ENCODE measurements around the gene CAMK2A.

DNA sequence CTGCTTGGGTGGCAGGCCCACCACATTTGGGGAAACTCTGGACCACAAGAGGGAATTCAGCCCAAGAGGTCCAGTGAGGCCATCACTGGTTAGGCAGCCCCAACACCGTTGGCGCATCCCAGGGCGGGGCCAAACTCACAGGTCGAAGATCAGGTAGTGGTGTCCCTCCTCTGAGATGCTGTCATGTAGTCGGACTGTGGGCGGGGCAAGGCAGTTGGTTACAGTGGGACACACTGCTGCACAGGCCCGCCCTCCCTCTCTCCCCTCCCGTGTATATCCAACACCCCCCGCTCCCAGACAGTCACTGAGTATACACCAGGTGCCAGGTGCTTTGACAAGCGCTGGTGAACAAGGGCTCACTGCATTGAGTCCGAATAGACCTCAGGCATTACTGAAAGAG, 32.1 kb downstream of the CAMK2A start:
- TF ChIP-seq, protein P1, sequence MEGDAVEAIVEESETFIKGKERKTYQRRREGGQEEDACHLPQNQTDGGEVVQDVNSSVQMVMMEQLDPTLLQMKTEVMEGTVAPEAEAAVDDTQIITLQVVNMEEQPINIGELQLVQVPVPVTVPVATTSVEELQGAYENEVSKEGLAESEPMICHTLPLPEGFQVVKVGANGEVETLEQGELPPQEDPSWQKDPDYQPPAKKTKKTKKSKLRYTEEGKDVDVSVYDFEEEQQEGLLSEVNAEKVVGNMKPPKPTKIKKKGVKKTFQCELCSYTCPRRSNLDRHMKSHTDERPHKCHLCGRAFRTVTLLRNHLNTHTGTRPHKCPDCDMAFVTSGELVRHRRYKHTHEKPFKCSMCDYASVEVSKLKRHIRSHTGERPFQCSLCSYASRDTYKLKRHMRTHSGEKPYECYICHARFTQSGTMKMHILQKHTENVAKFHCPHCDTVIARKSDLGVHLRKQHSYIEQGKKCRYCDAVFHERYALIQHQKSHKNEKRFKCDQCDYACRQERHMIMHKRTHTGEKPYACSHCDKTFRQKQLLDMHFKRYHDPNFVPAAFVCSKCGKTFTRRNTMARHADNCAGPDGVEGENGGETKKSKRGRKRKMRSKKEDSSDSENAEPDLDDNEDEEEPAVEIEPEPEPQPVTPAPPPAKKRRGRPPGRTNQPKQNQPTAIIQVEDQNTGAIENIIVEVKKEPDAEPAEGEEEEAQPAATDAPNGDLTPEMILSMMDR (IDR thresholded peaks at IDR 0.05): no peak
- no peak for TF ChIP-seq POLR2A (IDR thresholded peaks at IDR 0.05)
